Measurements from ENCODE around the gene CAMK1D.

The CAMK1D gene

DNA sequence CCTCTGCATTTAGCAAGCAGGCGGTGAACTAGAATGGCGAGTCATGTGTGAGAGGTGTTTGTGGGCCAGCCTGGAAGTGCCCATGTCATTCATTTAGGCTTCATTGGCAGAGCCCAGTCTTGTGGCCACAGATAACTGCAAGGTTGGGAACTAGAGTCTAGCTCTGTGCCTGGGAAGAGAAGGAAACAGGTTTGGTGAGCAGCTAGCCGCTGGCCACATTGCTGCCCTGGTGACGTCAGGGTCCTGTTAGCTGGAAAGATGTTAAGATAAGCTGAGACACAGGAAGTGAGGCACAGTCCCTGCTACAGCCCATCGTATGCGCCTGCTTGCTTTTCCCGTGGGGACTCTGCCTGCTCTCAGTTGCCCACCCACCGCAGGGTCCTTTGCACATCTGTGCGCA lies 185.5 kb downstream of the CAMK1D start:
- Histone ChIP-seq H3K4me2 (ENCODE audit: low read depth, low read length) (no peak overlapping the region), H3K79me2 (ENCODE audit: low read length) (peaks cover 27% of the 10 kb centered on the region; the same call in 1 of the 2 replicates)

DNA sequence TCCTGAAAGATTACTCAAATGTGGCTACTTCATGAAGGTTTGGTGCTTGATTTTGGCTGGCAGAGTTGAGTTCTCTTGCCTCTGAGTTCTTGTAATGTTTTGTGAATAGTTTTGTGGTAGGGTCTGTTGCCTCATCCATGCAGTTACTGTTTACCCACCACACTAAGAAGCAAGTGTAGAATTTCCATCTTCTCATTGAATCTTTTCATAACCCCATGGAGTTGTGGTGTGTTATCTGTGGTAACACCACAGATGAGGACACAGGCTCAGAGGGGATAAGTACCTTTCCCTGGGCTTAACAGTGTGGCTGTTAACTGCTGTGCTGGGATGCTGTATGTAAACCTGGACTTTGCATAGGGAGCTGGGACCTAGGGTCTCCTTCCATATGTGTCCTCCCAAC lies 186.3 kb downstream of the CAMK1D start:
- H4K20me1 ChIP-seq (ENCODE audit: insufficient read depth, low read length) = no peaks in the 10 kb centered on the region
- DNase-seq = no peak
- no peak overlapping the region for H3K9ac ChIP-seq (ENCODE audit: low read length)
- no peaks in the 10 kb centered on the region for H3K9me3 ChIP-seq (replicated peaks; ENCODE audit: insufficient read depth, low read length)
- H3K4me2 ChIP-seq (ENCODE audit: low read depth, low read length) = no peak overlapping the region
- H3K79me2 ChIP-seq (ENCODE audit: low read length) = peaks cover 23% of the 10 kb centered on the region; the same call in 1 of the 2 replicates
- H3K27ac ChIP-seq (ENCODE audit: low read length) = no peak overlapping the region
- H2AFZ ChIP-seq (ENCODE audit: low read length) = no peak overlapping the region
- H3F3A ChIP-seq (ENCODE audit: insufficient read depth, low read length) = peaks cover 8% of the 10 kb centered on the region; the same call in 1 of the 2 replicates
- H3K27me3 ChIP-seq (replicated peaks; ENCODE audit: insufficient read depth, low read length) = no peaks in the 10 kb centered on the region
- TF ChIP-seq EZH2 (optimal IDR thresholded peaks at IDR 0.05; ENCODE audit: low read depth, low read length) (no peak), EZH2phosphoT487 (IDR thresholded peaks at IDR 0.05; ENCODE audit: low read length) (no peak)
- TF ChIP-seq, protein P1, sequence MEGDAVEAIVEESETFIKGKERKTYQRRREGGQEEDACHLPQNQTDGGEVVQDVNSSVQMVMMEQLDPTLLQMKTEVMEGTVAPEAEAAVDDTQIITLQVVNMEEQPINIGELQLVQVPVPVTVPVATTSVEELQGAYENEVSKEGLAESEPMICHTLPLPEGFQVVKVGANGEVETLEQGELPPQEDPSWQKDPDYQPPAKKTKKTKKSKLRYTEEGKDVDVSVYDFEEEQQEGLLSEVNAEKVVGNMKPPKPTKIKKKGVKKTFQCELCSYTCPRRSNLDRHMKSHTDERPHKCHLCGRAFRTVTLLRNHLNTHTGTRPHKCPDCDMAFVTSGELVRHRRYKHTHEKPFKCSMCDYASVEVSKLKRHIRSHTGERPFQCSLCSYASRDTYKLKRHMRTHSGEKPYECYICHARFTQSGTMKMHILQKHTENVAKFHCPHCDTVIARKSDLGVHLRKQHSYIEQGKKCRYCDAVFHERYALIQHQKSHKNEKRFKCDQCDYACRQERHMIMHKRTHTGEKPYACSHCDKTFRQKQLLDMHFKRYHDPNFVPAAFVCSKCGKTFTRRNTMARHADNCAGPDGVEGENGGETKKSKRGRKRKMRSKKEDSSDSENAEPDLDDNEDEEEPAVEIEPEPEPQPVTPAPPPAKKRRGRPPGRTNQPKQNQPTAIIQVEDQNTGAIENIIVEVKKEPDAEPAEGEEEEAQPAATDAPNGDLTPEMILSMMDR (IDR thresholded peaks at IDR 0.05; ENCODE audit: low read length) = no peak
- H3K4me3 ChIP-seq (ENCODE audit: low read length) = no peak overlapping the region
- H3K36me3 ChIP-seq (replicated peaks; ENCODE audit: insufficient read depth, low read length) = no peaks in the 10 kb centered on the region
- no peaks in the 10 kb centered on the region for H3K9me2 ChIP-seq (replicated peaks; ENCODE audit: insufficient read depth, low read length)
- H3K4me1 ChIP-seq (ENCODE audit: low read length) = peaks cover 13% of the 10 kb centered on the region

More for the DNA sequence above, 185.5 kb downstream of the CAMK1D start:
- TF ChIP-seq EZH2phosphoT487 (IDR thresholded peaks at IDR 0.05; ENCODE audit: low read length) = no peak
- no peaks in the 10 kb centered on the region for H3F3A ChIP-seq (ENCODE audit: insufficient read depth, low read length)
- H3K27ac ChIP-seq (ENCODE audit: low read length) = no peak overlapping the region
- peaks cover 5% of the 10 kb centered on the region; the same call in 1 of the 2 replicates for H3K4me1 ChIP-seq (ENCODE audit: low read length)
- H3K9me2 ChIP-seq (replicated peaks; ENCODE audit: insufficient read depth, low read length) = no peaks in the 10 kb centered on the region
- no peaks in the 10 kb centered on the region for H3K27me3 ChIP-seq (replicated peaks; ENCODE audit: insufficient read depth, low read length)
- DNase-seq = no peak
- H3K4me3 ChIP-seq (ENCODE audit: low read length) = no peak overlapping the region
- H3K36me3 ChIP-seq (replicated peaks; ENCODE audit: insufficient read depth, low read length) = no peaks in the 10 kb centered on the region
- no peaks in the 10 kb centered on the region for H3K9me3 ChIP-seq (replicated peaks; ENCODE audit: insufficient read depth, low read length)
- H3K9ac ChIP-seq (ENCODE audit: low read length) = no peak overlapping the region
- no peak overlapping the region for H2AFZ ChIP-seq (ENCODE audit: low read length)
- H4K20me1 ChIP-seq (ENCODE audit: insufficient read depth, low read length) = no peaks in the 10 kb centered on the region

DNA sequence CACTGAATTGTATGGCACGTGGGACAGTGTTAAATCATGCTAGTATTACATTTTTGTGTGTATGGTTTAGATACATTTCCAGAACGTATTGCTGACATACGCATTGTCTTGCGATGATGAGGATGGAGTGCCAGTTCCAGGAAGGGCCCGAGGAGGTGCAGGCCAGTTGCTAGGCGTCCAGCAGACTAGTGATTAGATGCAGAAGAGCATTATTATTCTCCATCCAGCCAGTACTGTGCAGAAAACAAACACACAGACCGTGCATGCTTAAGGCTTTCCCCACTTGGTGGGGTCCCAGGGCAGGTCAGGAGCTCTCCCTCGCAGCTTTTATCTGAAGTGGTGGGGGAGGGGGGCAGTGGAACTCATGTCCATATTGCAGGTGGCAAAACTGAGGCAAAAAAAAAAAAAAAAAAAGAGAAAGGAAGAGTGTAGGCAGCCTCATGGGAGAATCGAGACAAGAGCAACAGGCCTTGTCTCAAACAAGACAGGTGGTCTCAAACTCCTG lies 189.2 kb downstream of the CAMK1D start:
- H3K9ac ChIP-seq (ENCODE audit: low read length) = no peak overlapping the region
- no peak for DNase-seq
- peaks cover 8% of the 10 kb centered on the region; the same call in 1 of the 2 replicates for H3F3A ChIP-seq (ENCODE audit: insufficient read depth, low read length)
- H3K9me2 ChIP-seq (replicated peaks; ENCODE audit: insufficient read depth, low read length) = no peaks in the 10 kb centered on the region
- no peak overlapping the region for H3K4me3 ChIP-seq (ENCODE audit: low read length)
- H4K20me1 ChIP-seq (ENCODE audit: insufficient read depth, low read length) = no peaks in the 10 kb centered on the region
- peaks cover 29% of the 10 kb centered on the region; the same call in 1 of the 2 replicates for H3K79me2 ChIP-seq (ENCODE audit: low read length)
- H3K36me3 ChIP-seq (replicated peaks; ENCODE audit: insufficient read depth, low read length) = no peaks in the 10 kb centered on the region
- no peak overlapping the region for H3K27ac ChIP-seq (ENCODE audit: low read length)
- H3K4me2 ChIP-seq (ENCODE audit: low read depth, low read length) = no peak overlapping the region
- peaks cover 17% of the 10 kb centered on the region for H3K4me1 ChIP-seq (ENCODE audit: low read length)
- H3K27me3 ChIP-seq (replicated peaks; ENCODE audit: insufficient read depth, low read length) = no peaks in the 10 kb centered on the region
- TF ChIP-seq, protein P1 (IDR thresholded peaks at IDR 0.05; ENCODE audit: low read length) = no peak
- TF ChIP-seq EZH2 (optimal IDR thresholded peaks at IDR 0.05; ENCODE audit: low read depth, low read length) (no peak), EZH2phosphoT487 (IDR thresholded peaks at IDR 0.05; ENCODE audit: low read length) (no peak)
- H2AFZ ChIP-seq (ENCODE audit: low read length) = no peak overlapping the region
- H3K9me3 ChIP-seq (replicated peaks; ENCODE audit: insufficient read depth, low read length) = no peaks in the 10 kb centered on the region
